Stimulated activated CD8-positive, alpha-beta memory T cell treated with anti-CD3 and anti-CD28 coated beads, Interleukin-4, amount 100 ng/mL, for 1 hour (primary cell): ENCODE results near the gene GIPC3.

Experiments used
- DNase-seq, 2 donors: peaks; one replicate each; pipeline ENCODE4 v3.0.0-alpha.2; 2020; ENCODE audit warnings: low read depth in 2 of 2, low spot score in 1 of 2

The GIPC3 gene

DNA sequence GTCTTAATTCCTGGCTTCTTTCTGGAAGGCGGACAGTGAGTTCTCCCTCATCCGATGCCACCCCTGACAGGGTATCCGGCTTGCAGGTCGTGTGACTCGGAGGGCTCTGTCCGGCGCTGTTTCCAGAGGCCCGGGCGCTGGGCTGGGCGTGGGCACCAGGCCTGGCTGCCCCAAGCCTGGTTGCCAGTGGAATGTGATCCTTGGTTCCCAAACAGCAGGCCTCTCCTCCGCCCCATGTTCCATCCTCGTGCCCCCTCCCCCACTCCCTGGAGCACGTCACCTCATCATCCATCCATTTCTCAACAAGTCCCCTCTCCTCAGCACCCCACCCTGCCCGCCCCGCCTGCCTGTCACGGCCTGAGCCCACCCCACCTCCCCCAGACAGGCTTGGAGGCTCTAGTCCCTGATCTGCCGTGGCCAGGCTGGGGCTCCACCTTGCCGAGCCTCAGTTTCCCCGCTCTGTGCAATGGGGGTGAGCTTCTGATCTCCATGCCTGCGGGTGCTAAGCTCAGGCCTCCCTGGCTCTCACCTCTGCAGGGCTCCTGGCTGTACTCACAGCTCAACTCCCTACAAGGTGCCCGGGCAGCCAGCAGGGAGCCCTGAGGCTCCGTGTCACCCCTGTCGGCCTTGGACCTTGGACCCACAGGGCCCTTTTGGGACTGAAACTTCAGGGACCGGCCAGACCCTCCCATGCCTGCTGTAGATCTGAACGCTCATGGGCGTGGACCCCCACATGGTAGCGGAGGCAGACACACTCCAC, 19.1 kb downstream of the GIPC3 start:
- DNase-seq = no peak

DNA sequence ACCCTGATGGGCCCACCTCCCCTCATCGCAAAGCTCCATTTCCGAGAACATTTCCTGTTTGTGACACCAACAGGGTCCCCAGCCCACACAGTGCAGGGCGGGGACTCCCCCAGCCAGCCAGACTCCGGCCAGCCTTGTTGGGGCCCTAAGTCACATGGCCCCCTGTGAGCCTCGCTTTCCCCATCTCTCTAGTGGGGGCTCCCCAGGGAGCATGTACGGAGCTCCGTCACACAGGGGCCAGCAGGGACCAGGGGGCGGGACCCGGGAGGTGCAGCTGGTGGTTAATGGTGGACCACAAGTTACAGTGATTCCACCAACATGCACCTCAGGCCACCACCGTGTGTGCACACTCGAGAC, 19.7 kb downstream of the GIPC3 start:
- no peak for DNase-seq

DNA sequence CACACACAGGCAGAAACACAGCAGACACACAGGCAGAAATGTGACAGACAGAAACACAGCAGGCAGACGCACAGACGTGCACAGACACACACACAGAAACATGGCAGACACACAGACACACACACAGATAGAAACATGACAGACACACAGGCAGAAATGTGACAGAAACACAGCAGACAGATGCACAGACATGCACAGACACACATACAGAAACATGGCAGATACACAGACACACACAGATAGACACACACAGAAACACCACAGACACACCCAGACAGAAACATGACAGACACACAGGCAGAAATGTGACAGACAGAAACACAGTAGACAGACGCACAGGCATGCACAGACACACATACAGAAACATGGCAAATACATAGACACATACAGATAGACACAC, 20.1 kb downstream of the GIPC3 start:
- no peak for DNase-seq

- no peak for DNase-seq
Measured at GRCh38 chr19:3605770-3606169, 20.5 kb downstream of the GIPC3 start.

DNA sequence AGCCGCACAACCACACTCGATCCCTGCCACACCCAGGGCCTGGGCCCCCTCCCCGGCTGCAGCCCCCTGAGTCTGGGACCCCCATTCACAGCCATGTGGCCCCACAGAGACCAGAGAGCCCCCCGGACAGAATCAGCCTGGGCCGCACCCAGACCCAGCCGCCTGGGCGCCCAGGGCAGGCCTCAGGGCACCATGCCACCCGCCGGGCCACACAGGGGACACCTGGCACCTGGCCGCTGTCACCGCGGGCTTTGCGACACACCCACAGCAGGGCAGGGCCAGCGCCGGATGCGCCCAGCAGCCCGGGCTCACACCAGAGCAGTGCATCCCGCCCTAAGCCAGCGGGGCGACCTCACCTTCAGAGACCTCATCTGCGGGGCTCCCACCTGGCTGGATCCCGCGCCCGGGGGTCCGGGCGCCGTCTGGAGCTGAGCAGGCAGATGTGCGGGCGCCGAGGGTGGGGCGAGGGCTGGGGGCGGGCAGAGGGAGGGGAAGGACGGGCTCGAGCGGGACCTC, 21.0 kb downstream of the GIPC3 start:
- DNase-seq = no peak

- DNase-seq = peak in 1 of 2 donors; percentile 21
Measured at GRCh38 chr19:3606690-3607289, 21.5 kb downstream of the GIPC3 start, which contains the start of gene TBXA2R. TBXA2R (minus strand) TSS chr19:3606875; CDS start chr19:3600634, 6,241 bp downstream.

- no peak for DNase-seq
Measured at GRCh38 chr19:3607303-3608078, 22.2 kb downstream of the GIPC3 start.

GRCh38 chr19:3608079-3608641, 22.9 kb downstream of the GIPC3 start:
- DNase-seq = no peak

- no peak for DNase-seq
Measured at GRCh38 chr19:3608750-3609322, 23.6 kb downstream of the GIPC3 start.

DNA sequence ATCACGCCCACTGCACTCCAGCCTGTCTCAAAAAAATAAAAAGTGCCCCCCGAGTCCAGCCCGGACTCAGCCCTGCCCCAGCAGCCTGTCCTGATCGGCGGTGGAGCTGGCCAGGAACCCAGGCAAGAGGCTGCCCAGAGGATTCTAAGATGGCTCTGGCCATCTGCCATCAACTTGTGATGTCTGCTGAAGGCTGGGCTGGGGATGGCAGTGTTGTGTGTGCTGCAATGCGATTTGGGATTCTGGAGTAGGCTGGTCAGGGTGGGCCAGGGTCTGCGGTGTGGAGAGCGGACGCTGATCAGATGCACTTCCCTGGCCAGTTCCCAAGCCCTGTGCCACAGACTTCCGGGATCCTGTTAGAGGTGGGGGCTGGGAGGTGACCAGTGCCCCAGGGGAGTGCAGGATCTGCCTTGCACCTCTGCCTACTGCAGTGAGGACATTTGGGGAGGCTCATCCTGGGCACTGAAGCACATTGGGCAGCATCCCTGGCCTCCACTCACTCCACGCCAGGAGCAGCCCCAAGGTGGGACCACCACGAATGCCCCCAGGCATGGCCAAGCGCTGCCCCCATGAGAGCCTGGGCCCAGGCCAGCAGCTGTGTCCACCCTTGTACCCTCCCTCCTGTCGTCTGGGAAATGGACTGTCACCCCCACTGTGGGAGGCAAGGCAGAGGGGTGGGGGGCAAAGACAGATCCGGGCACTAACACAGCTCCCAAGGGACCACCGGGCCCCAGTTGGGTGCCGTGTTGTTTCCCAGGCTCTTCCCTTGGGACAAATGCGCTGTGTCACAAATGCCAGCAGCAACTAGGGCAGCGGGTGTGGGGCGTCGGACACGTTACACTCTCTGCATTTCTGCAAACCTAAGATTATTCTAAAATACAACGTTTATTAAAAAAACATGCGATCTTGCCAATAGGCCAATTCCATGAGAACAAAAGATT, 24.8 kb downstream of the GIPC3 start:
- no peak for DNase-seq

- no peak for DNase-seq
Measured at GRCh38 chr19:3610745-3611717, 25.8 kb downstream of the GIPC3 start.

- DNase-seq = no peak
Measured at GRCh38 chr19:3611841-3612240, 26.6 kb downstream of the GIPC3 start.

- no peak for DNase-seq
Measured at GRCh38 chr19:3612330-3612729, 27.1 kb downstream of the GIPC3 start.

- DNase-seq = no peak
Measured at GRCh38 chr19:3612901-3613741, 27.8 kb downstream of the GIPC3 start.

DNA sequence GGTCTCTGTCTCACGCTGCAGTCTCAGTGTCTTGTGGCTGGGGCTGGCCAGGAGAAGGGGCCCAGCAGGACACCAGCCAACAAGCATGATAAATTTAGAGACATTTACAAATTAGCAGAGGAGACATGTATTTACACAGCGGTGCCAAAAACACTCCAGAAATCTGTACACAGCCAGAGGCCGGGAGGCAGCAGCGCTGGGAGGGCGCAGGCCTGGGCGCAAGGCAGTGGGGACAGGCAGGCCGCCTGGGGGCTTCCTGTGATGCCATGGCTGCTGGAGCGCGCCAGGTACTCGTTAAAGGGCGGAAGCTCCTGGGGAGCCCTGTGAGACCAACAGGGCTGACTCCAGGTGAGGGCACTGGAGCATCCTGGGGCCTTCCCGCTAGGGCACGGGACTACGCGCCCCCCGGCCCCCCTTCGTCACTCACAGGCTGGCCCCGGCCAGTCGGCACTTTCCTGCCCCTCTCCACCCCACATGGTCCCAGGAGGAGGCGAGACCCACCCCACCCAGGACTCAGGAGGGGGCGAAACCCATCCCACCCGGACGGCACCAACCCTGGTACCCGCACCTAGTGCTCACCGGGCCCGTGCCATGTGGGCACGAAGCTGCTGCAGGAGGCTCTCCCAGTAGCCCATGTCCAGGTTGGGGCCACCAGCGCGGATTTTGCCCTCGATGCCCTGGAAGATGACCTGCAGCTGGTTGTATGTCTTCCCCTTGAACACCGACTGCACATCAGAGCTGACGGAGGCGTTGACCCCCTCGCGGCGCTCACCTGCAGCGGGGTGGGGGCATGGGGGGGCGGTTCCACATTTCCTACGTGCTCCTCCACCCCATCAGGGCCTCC, 28.8 kb downstream of the GIPC3 start:
- DNase-seq = no peak

DNA sequence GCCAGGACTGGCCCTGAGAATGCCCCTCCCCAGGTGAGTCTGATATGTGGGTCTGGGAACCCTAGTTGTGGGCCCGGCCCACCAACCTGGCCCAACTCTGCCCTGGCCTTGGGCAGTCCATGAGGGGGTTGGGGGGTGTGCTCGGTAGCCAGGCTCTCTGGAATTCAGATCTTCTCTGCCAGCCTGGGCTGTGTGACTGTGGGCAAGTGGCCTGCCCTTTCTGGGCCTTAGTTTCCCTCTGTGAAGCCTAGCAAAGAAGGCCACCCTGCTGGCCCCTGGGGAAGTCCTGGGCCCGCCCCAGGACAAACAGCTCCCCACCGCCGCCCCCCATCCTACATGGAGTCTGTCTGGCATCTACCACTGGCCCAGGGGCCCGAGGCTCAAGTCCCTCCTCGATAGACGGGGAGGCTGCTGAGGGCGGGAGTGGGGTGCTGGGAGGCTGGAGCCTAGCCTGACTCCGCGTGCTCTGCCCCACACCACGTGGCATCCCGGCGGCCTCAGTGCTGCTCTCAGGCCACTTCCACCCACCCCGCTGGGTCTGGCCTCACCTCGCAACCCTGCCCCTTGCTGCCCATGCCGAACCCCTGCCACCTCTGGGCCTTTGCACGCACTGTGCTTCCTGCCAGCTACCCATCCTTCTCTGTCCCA, 29.7 kb downstream of the GIPC3 start:
- DNase-seq = no peak
